Measurements from ENCODE around the gene PRTG.
"Not testable (repeated sequence)": the region's sequence is repeated elsewhere in the genome, so short reads cannot be mapped to it uniquely, and the experiment has no call there.

The PRTG gene

GRCh38 chr15:55740359-55740878, 2.5 kb downstream of the PRTG start:
- no peak for TF ChIP-seq CTCF (IDR thresholded peaks at IDR 0.05)
- Mint-ChIP-seq H3K4me3 (no peak overlapping the region), H3K36me3 (ENCODE audit: low read depth) (peaks cover 6% of the 10 kb centered on the region), H3K27ac (no peak overlapping the region), H3K4me1 (peaks cover 18% of the 10 kb centered on the region), H3K27me3 (ENCODE audit: low read depth, poor library complexity) (no peaks in the 10 kb centered on the region), H3K9me3 (no peaks in the 10 kb centered on the region)
- DNase-seq = no peak

GRCh38 chr15:55739641-55740040, 3.3 kb downstream of the PRTG start:
- no peak overlapping the region for H3K4me3 Mint-ChIP-seq
- peaks cover under 1% of the 10 kb centered on the region for H3K9me3 Mint-ChIP-seq
- DNase-seq = no peak
- no peak for TF ChIP-seq CTCF (IDR thresholded peaks at IDR 0.05)
- peaks cover 14% of the 10 kb centered on the region for H3K36me3 Mint-ChIP-seq (ENCODE audit: low read depth)
- H3K27ac Mint-ChIP-seq = peak overlapping the region; percentile 97
- no peaks in the 10 kb centered on the region for H3K27me3 Mint-ChIP-seq (ENCODE audit: low read depth, poor library complexity)
- peaks cover 12% of the 10 kb centered on the region for H3K4me1 Mint-ChIP-seq

- no peak overlapping the region for H3K4me3 Mint-ChIP-seq
Measured at GRCh38 chr15:55738715-55739114, 4.2 kb downstream of the PRTG start.

DNA sequence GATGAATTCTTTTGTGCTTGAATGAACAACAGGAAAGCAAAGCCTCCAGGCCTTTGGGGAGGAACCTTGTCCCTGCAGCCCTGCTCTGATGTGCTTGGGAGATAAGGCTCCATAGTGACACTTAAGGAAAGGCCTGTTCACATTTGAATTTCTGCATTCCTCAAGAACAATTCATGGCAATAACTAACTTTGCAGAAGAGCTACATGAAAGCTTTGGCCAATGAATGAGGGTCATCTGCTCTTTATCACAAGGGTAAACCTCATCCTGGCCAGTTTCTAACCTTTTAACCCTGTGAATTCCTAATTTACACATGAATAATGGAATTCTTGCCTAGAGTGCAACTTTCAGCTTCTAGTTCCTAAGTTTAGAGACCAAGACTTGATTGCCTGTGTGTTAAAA, 5.6 kb downstream of the PRTG start:
- H3K27ac Mint-ChIP-seq = peak overlapping the region; percentile 98
- H3K4me1 Mint-ChIP-seq = peaks cover 8% of the 10 kb centered on the region
- H3K4me3 Mint-ChIP-seq = peak overlapping the region; percentile 78
- peaks cover 7% of the 10 kb centered on the region for H3K9me3 Mint-ChIP-seq
- DNase-seq = peak; percentile 23
- TF ChIP-seq CTCF (IDR thresholded peaks at IDR 0.05) = no peak
- peaks cover 33% of the 10 kb centered on the region for H3K36me3 Mint-ChIP-seq (ENCODE audit: low read depth)
- no peaks in the 10 kb centered on the region for H3K27me3 Mint-ChIP-seq (ENCODE audit: low read depth, poor library complexity)

More at GRCh38 chr15:55738715-55739114, 4.2 kb downstream of the PRTG start:
- H3K9me3 Mint-ChIP-seq = peaks cover 5% of the 10 kb centered on the region
- H3K27ac Mint-ChIP-seq = peak overlapping the region; percentile 97
- no peaks in the 10 kb centered on the region for H3K27me3 Mint-ChIP-seq (ENCODE audit: low read depth, poor library complexity)
- peaks cover 8% of the 10 kb centered on the region for H3K4me1 Mint-ChIP-seq
- H3K36me3 Mint-ChIP-seq (ENCODE audit: low read depth) = peaks cover 23% of the 10 kb centered on the region
- DNase-seq = no peak
- no peak for TF ChIP-seq CTCF (IDR thresholded peaks at IDR 0.05)

DNA sequence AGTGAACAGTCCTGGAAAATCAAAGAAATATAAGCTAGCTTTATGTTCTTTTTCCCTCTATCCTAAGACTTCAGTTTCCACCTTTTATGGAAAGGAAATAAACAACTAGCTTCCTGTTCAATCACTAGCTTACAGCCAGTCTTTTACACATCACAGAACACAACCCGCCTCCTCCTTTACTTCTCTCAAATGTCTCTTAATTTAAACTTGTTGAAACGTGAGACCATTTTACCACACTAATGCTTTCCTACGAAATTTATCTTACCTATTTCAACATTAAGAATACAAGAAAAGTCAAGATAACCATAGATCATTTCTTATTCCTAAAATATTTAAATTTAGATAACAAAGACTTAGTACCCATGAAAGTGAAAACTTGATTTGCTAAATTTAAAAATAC, 6.2 kb downstream of the PRTG start:
- H3K36me3 Mint-ChIP-seq (ENCODE audit: low read depth) = peaks cover 39% of the 10 kb centered on the region
- TF ChIP-seq CTCF (IDR thresholded peaks at IDR 0.05) = no peak

DNA sequence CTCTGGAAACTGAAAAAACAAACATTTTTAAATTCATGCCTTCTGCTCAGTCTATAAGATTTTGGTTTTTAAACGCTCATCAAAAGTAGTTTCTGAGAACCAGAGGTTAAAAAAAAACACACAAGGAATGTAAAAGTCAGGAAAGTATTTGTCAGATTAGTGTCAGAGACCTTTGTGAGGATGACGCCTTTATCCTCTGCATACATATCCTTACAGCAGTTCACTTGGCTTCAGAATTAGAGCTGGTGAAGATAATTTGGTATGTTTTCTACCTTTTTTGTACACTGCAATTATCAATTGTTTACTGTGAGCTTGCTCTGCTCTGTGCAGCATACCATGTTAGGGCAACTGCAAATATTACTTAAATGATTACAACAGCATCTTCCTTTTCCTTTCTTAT, 8.3 kb downstream of the PRTG start:
- H3K27ac Mint-ChIP-seq = peak overlapping the region; percentile 81
- peaks cover 20% of the 10 kb centered on the region for H3K9me3 Mint-ChIP-seq
- peak overlapping the region; percentile 48 for H3K4me3 Mint-ChIP-seq
- peaks cover 8% of the 10 kb centered on the region for H3K4me1 Mint-ChIP-seq
- peaks cover 57% of the 10 kb centered on the region for H3K36me3 Mint-ChIP-seq (ENCODE audit: low read depth)
- H3K27me3 Mint-ChIP-seq (ENCODE audit: low read depth, poor library complexity) = no peaks in the 10 kb centered on the region
- no peak for DNase-seq
- TF ChIP-seq CTCF (IDR thresholded peaks at IDR 0.05) = no peak

More for the DNA sequence above, 6.2 kb downstream of the PRTG start:
- H3K4me3 Mint-ChIP-seq = peak overlapping the region; percentile 78
- no peaks in the 10 kb centered on the region for H3K27me3 Mint-ChIP-seq (ENCODE audit: low read depth, poor library complexity)
- H3K9me3 Mint-ChIP-seq = peaks cover 9% of the 10 kb centered on the region
- H3K4me1 Mint-ChIP-seq = peaks cover 8% of the 10 kb centered on the region
- H3K27ac Mint-ChIP-seq = peak overlapping the region; percentile 98
- DNase-seq = no peak

DNA sequence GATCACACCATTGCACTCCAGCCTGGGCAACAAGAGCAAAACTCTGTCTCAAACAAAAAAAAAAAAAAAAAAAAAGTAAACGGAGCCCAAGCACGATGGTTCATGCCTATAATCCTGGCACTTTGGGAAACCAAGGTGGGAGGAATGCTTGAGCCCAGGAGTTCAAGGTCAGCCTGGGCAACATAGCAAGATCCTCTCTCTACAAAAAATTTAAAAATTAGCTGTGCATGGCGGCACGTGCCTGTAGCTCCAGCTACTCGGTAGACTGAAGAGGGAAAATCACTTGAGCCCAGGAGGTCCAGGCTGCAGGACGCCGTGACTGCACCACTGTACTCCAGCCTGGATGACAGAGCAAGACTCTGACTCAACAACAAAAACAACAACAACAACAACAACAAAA, 9.5 kb downstream of the PRTG start:
- not testable (repeated sequence) for H3K27me3 Mint-ChIP-seq (ENCODE audit: low read depth, poor library complexity); H3K4me1 Mint-ChIP-seq; DNase-seq
- Mint-ChIP-seq H3K27ac (peak overlapping the region; percentile 69), H3K9me3 (peaks cover 20% of the 10 kb centered on the region), H3K36me3 (ENCODE audit: low read depth) (peaks cover 69% of the 10 kb centered on the region), H3K4me3 (peak overlapping the region; percentile 47)
